Lower leg skin (tissue), 3 donors: ENCODE data around the gene AHCYL2.

Experiments used
- CTCF ChIP-seq, 3 donors: fragments of 450-650 bp; IDR thresholded peaks; one replicate each; pipeline ENCODE4 v1.5.1; 2016; ENCODE audit warnings: antibody characterized with exemption in 3 of 3, mild to moderate bottlenecking in 3 of 3, moderate library complexity in 2 of 3
- POLR2A ChIP-seq, 2 donors: fragments of 450-650 bp; IDR thresholded peaks; one replicate each; pipeline ENCODE4 v1.6.1; 2016 to 2017; ENCODE audit warnings: antibody characterized with exemption in 2 of 2, mild to moderate bottlenecking in 1 of 2, moderate library complexity in 1 of 2

- TF ChIP-seq CTCF (IDR thresholded peaks at IDR 0.05) (no peak), POLR2A (IDR thresholded peaks at IDR 0.05) (no peak)
Observed at GRCh38 chr7:129450295-129450694, 225.5 kb downstream of the AHCYL2 start.
